DLD1 (cell line): ENCODE data around the gene RASD2.

Experiments used
- in situ Hi-C: cut with HindIII; loops from 2 replicates; pipeline ENCODE4 v1.10.0; 2017; ENCODE audit warnings: low sequenced_read_pairs

The RASD2 gene

GRCh38 chr22:35558719-35559118 lies 18.1 kb downstream of the RASD2 start:
- in situ Hi-C loops = no loop called here

GRCh38 chr22:35559354-35560005 lies 18.8 kb downstream of the RASD2 start:
- in situ Hi-C loops = no loop called here

- in situ Hi-C loops = no loop called here
Measured at GRCh38 chr22:35560366-35560765, 19.7 kb downstream of the RASD2 start.

- in situ Hi-C loops = no loop called here
Measured at GRCh38 chr22:35560824-35561223, 20.2 kb downstream of the RASD2 start.

- in situ Hi-C loops = no loop called here
Measured at GRCh38 chr22:35561796-35562526, 21.3 kb downstream of the RASD2 start.

- in situ Hi-C loops = no loop called here
Measured at GRCh38 chr22:35563211-35563610, 22.6 kb downstream of the RASD2 start.

- in situ Hi-C loops = loop anchor here (5.0 kb wide), 2 partner anchors 63 to 133 kb away; no protein-coding TSS in a partner anchor
Measured at GRCh38 chr22:35564975-35565867, 24.6 kb downstream of the RASD2 start.

- in situ Hi-C loops = loop anchor here (5.0 kb wide), 2 partner anchors 65 to 135 kb away; no protein-coding TSS in a partner anchor
Measured at GRCh38 chr22:35567351-35568141, 26.9 kb downstream of the RASD2 start.

- in situ Hi-C loops = loop anchor here (5.0 kb wide), 2 partner anchors 67 to 137 kb away; no protein-coding TSS in a partner anchor
Measured at GRCh38 chr22:35568751-35569739, 28.4 kb downstream of the RASD2 start.

- in situ Hi-C loops = loop anchor here (5.0 kb wide), 2 partner anchors 68 to 138 kb away; no protein-coding TSS in a partner anchor
Measured at GRCh38 chr22:35569916-35570315, 29.3 kb downstream of the RASD2 start.

GRCh38 chr22:35570686-35571194 lies 30.1 kb downstream of the RASD2 start:
- in situ Hi-C loops = no loop called here

- in situ Hi-C loops = no loop called here
Measured at GRCh38 chr22:35572556-35572955, 31.9 kb downstream of the RASD2 start.

GRCh38 chr22:35575116-35575748 lies 34.6 kb downstream of the RASD2 start:
- in situ Hi-C loops = no loop called here

- in situ Hi-C loops = no loop called here
Measured at GRCh38 chr22:35576671-35577070, 36.0 kb downstream of the RASD2 start.

GRCh38 chr22:35577799-35578659 lies 37.4 kb downstream of the RASD2 start:
- in situ Hi-C loops = no loop called here

- in situ Hi-C loops = no loop called here
Measured at GRCh38 chr22:35578836-35579575, 38.4 kb downstream of the RASD2 start.
